Ishikawa (cell line): Measurements from ENCODE around the gene MAP3K20.

Source experiments
- CEBPB ChIP-seq: IDR thresholded peaks from 2 replicates; pipeline ENCODE4 v1.6.1; 2012
- CREB1 ChIP-seq: IDR thresholded peaks from 2 replicates; pipeline ENCODE4 v1.6.1; 2012; ENCODE audit warnings: low read depth
- EGR1 ChIP-seq: IDR thresholded peaks from 2 replicates; pipeline ENCODE4 v1.6.1; 2012
- EP300 ChIP-seq: IDR thresholded peaks from 2 replicates; pipeline ENCODE4 v1.6.1; 2012; ENCODE audit warnings: borderline replicate concordance
- FOXM1 ChIP-seq: IDR thresholded peaks from 2 replicates; pipeline ENCODE4 v1.6.1; 2012; ENCODE audit warnings: low read depth, borderline replicate concordance
- RAD21 ChIP-seq: IDR thresholded peaks from 2 replicates; pipeline ENCODE4 v1.6.1; 2012; ENCODE audit warnings: low read depth
- TAF1 ChIP-seq: IDR thresholded peaks from 2 replicates; pipeline ENCODE4 v1.6.1; 2012; ENCODE audit warnings: low read depth, mild to moderate bottlenecking
- TCF12 ChIP-seq: IDR thresholded peaks from 2 replicates; pipeline ENCODE4 v1.6.1; 2012; ENCODE audit warnings: low read depth
- YY1 ChIP-seq: IDR thresholded peaks from 2 replicates; pipeline ENCODE4 v1.6.1; 2012; ENCODE audit warnings: low read depth
- ZBTB7A ChIP-seq: IDR thresholded peaks from 2 replicates; pipeline ENCODE4 v1.6.1; 2012; ENCODE audit warnings: low read depth
- TF ChIP-seq, protein P1 (sequence below): IDR thresholded peaks from 2 replicates; pipeline ENCODE4 v1.6.1; 2012
- TF ChIP-seq, protein P2 (sequence below): IDR thresholded peaks from 2 replicates; pipeline ENCODE4 v1.6.1; 2012

DNA sequence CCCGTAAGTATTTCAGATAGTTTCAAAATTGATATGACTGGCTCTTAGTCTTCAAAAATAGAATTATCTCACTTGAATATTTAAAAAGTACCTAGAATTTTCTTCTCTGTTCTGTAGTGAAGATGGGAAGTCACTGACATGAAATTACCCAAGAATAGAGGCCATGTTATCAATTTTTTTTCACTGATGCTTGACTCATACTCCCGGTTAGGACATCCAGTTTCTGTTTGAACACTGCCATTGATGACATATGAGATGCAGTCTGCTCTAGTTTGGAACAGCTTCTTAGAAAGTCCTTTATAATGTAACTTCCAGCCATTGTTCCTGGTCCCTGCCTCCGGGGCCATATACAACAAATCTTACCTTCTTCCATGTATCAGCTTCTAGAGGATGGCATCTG is 26.0 kb downstream of the MAP3K20 start:
- TF ChIP-seq CEBPB (no peak), EP300 (no peak), FOXM1 (no peak), YY1 (no peak), CREB1 (no peak), ZBTB7A (no peak), TCF12 (no peak), EGR1 (no peak), RAD21 (no peak), TAF1 (no peak)
- TF ChIP-seq, protein P1, sequence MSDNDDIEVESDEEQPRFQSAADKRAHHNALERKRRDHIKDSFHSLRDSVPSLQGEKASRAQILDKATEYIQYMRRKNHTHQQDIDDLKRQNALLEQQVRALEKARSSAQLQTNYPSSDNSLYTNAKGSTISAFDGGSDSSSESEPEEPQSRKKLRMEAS = no peak
- TF ChIP-seq, protein P2, sequence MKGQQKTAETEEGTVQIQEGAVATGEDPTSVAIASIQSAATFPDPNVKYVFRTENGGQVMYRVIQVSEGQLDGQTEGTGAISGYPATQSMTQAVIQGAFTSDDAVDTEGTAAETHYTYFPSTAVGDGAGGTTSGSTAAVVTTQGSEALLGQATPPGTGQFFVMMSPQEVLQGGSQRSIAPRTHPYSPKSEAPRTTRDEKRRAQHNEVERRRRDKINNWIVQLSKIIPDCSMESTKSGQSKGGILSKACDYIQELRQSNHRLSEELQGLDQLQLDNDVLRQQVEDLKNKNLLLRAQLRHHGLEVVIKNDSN = no peak
